Activated T-cell treated with anti-CD3 and anti-CD28 coated beads for 1 hour (primary cell): ENCODE data around the gene HOXB8.

Source experiments
- DNase-seq: peaks from one replicate; pipeline ENCODE4 v3.0.0-alpha.2; 2020; ENCODE audit warnings: low read depth

The HOXB8 gene

GRCh38 chr17:48615047-48615962, at the start of gene HOXB8:
HOXB8 (minus strand) TSS chr17:48615292; CDS start chr17:48614704, 588 bp downstream.
- DNase-seq, result no peak

GRCh38 chr17:48663134-48663924, 48.2 kb upstream of the HOXB8 start:
- no peak for DNase-seq

GRCh38 chr17:48655913-48656312, 40.8 kb upstream of the HOXB8 start:
- no peak for DNase-seq

DNA sequence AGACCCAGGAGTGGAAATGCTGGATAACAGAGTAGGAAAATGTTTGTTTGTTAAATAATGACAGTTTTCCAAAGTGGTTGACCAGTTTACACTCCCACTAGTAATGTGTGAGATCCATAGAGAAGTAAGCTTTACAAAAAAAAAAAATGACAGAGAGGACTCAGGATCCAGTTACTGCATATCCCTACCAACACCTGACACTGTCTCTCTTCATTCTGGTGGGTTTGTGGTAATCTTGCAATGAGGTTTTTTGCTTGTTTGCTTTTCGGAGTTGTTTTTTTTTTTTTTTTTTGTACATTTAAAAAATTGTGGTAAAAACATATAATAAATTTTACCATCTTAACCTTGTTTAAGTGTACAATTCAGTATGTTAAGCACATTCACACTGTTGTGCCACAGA, 34.6 kb upstream of the HOXB8 start:
- DNase-seq, result no peak

DNA sequence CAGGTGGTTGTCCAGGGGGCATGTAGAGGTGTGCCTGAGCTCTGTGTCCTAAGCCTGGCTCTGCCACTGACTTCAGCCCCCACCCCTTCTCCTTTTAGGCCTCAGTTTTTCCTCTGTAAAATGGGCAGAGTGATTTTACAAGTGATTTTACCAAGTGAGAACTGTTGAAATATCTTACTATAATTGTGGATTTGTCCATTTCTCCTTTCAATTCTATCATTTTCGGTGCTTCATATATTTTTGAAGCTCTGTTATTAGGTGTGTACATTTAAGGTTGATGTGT, 32.8 kb upstream of the HOXB8 start:
- DNase-seq, result no peak

- no peak for DNase-seq
These were observed 32.2 kb upstream of the HOXB8 start for GRCh38 chr17:48647103-48647962.

DNA sequence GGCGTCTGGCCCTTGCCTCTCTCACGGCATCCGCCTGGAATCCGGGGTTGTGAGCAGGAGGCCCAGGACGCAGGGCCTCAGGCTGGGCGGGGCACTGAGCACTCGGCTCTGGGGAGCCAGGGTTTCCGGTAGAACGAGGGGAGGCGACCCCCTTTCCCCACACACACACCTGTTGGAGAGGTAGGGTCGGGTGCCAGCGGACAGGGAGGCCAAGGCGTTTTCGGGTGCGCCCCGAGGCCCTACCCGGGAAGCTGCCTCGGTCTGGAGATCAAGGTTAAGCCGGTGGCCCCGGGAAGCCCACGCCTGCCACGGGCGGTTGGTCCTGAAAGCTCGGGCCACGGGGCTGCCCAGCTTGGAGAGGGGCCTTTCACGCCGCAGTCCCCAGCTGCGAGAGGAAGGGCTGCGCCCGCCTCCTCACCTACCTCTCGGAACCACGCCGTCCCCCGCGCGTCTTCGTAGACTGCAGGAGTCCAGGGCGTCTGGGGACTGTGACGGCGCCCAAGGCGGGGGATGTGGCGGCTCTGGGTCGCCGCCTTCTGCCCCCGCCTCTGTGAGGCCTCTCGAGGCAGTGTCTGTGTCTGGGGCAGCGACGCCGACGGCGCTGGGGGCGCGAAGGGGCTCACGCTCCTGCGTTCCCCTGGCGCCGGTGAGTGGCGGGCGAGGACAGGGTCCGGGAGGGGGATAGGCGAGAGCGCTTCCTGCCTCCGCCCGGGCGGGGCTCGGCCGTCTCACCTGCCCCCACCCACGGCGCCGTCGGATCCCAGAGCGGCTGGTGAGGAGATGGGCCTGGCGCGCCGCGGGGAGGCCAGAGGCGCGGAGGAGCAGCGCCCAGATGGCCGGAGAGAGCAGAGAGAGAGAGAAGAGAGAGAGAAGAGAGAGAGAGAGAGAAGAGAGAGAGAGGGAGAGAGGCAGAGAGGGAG, 31.4 kb upstream of the HOXB8 start:
- DNase-seq, result peak; percentile 28

- DNase-seq, result no peak
These were observed 30.6 kb upstream of the HOXB8 start for GRCh38 chr17:48645639-48646182.

DNA sequence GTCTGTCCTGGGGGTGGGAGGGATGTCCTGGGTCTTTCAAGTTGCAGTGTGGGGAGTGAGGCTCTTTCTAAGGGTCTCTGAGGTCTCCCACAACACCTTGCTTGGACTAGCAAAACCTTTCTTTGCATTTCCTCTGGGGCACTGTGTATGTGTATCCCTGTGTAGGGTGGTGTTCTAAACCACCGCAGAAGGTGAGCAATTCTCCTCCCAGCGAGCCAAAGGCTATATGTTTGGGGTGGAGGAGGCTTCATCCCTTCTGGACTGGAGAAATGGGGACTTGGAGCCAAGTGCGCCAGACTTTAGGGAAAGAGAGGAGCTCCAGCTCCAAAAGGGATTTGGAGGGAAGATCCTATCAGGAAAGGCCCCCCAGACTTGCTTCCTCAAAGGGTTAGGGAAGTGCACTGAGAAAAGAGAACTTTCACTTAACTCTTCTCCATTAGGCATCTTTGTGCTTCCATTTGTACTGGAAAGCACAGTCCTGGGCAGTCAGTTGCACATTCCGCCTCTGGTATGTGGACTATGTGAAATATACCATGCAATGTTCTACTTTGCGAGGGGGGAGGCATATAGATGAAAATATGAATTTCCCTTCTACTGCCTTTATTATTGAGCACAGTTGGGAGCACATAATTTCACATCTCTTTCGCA, 29.9 kb upstream of the HOXB8 start:
- no peak for DNase-seq

- DNase-seq, result no peak
These were observed 29.1 kb upstream of the HOXB8 start for GRCh38 chr17:48644159-48644558.

DNA sequence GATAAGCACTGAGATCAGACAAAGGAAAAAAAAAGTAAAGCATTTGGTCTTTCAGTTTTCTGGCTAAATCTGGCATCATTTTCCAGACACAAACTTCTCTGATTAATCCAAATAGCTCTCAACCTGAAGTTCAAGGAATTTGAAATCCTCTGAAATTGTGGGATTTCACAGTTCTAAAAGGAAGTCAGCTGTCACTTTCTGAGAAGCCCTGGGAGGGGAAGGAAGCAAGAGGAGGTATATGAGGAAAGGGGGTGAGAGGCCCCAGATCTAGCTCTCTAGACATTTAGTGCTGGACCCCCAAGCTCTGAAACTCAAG, 28.6 kb upstream of the HOXB8 start:
- no peak for DNase-seq

DNA sequence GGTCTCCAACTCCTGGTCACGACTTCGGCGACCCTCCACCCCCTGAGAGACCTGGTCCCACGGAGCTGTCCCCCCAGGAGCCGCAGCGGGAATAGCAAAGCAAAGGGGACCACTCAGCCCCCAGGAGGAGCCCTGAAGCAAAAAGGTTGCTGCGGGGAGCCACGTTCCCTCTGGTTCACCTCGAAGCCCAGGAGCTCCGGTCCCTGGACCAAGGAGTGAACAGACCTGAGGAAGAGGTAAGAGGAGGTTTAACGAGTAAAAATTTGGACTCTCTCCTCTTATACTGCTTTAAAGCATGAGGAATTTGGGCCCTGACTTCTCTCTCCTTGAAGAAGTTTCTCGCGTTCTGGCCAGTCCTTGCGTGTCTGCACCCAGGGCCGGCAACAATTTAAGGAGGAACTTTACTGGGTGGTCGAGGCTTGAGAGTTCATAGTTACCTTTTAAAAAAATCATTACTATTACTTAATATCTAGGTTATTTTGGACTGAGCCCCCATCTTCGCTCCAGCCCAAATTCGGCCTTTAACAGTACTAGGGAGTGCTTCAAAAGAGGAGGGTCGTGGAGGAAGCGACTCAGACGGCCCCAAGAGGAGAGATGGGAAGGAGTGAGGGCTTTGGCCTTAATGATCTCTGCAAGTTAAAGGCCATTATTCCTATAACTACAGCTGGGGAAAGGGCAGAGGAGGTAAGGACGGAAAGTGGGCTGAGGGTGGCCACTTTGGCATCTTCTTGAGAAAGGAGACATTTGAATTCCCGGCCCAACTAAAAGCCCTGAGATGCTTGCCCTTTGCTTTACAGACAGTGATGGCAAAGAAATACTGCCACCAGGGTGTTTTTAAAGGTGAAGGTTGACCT, 28.0 kb upstream of the HOXB8 start:
- no peak for DNase-seq

DNA sequence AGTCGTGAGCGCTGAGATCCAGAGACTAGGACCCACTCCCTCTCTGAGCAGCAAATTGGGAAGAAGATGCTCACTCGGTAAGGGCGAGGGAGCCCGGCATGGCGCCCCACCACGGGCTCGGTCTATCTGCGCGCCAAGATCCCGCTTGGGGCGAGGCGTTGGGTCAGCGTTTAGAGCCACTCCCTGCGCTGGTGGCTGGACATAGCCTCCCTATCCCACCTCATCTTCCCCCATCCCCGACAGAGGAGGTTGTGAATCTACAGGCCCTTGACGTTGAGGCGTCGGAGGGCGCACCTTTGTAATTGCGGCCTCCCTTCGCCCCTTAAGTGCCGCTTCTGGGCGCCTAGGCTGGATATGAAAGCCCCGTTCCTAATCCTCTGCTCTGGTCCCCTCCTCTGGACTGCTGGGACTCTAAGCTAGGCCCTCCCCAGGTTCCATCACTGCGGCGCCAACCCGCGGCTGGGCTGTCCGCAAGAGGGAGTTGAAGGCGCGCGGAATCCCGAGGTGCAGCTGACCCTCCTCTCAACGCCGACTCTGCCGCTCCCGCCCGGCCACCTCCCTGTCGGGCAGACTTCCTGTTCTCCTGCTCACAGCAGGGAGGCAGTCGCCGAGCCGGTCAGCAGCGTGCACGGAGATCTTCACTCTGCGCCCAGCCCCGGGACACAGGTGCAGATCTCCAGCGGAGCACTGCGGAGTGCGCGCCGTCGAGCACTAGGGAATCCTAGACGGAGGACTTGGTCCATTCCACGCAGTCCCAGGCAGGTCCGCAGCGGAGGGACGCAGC, 27.2 kb upstream of the HOXB8 start:
- no peak for DNase-seq

DNA sequence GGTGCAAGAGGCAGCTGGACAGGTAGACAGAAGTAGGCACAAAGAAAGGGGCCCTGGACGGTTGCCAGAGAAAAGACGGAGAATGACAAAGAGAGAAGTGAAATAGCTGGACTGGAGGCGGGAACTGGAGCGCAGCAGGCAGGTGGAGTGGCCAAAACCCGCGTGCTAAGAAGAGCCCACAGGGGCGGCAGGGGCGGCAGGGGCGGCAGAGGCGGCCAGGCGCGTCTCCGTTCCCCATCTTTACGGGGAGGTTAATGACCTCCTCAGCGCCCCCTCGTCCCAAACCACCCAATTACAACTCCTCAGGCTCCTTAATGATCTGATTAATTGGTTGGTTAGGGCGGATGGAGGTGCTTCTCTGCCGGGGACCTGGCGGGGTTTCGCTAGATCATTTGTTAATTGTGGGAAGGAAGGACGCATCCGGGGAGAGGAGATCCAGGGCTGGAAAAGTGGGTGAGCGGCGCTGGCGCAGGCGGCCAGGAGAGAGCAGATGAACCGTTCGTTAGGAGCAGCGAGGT, 26.5 kb upstream of the HOXB8 start:
- no peak for DNase-seq

GRCh38 chr17:48640858-48641180, 25.7 kb upstream of the HOXB8 start:
- no peak for DNase-seq

DNA sequence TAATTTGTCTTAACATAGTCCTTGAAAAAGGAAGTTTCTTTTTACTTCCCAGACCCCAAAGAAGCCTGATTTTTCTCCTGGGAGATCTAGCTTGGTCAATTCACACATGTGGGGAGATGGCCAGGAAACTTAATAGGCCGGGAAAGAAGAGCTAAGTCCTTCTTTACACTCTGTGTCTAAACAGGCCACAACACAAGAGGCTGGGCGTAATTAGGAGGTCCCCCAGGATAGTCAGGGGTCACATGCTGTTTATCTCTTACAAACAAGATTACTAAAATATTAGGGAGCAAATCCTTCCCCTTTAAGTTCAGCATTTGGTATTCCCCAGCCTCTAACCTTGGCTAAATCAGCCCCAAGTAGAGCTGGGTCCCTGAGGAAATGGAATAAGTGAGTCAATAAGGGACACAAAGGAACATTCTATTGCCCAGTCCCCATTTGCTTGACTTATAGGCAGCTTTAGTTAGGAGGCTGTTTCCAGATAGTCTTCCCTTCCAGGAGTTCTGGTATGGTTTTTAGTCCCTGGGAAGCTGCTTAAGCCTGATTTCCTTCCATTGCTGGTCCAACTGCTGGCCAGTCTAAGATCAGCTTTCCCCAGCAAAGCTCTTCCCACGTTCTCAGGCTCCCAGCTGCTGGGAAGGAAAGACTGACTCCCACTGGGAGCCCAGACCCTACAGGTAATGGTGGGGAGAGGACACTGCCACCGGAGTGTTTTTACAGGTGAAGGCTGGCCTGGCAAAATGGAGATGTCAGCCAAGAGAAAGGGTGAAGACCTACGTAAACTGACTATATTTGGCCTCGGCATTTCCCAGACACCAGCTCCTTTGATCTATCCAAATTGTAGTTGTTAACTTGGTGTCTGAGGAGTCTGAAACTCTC, 25.1 kb upstream of the HOXB8 start:
- DNase-seq, result no peak

DNA sequence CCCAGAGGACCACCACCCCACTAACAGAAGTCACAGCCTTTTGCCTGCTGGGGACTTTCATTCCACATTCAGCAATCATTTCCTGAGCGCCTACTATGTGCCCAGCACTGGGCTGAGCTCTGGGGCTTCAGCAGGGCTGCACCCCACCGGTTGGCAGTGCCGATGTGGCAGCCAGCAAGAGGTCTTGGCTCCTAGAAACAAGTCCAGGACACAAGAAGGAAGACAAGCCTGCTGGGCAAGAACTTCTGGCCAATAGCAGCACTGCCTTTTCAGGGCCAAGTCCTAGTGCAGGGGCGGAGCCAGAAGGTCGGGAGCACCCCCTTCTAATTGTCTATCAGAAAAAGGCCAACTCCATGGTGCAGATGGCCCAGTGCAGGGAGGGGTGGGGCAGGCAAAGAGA, 24.0 kb upstream of the HOXB8 start:
- no peak for DNase-seq
